GM12878 (cell line): Measurements from ENCODE around the gene MDC1.

Source experiments
- BMI1 ChIP-seq: fragments of 450-650 bp; IDR thresholded peaks from 2 replicates; pipeline ENCODE4 v1.6.1; 2016; ENCODE audit warnings: mild to moderate bottlenecking, moderate library complexity, borderline replicate concordance
- CHD2 ChIP-seq: IDR thresholded peaks from 2 replicates; pipeline ENCODE4 v1.6.1; 2011; ENCODE audit warnings: low read depth, low read length, improper control_type of control experiment, borderline replicate concordance
- POLR2A ChIP-seq: IDR thresholded peaks from 2 replicates; pipeline ENCODE4 v1.6.1; 2011; ENCODE audit warnings: low read depth, mild to moderate bottlenecking, low read length
- RFX5 ChIP-seq: IDR thresholded peaks from 2 replicates; pipeline ENCODE4 v1.6.1; 2011; ENCODE audit warnings: low read depth, low read length, improper control_type of control experiment
- SP1 ChIP-seq: IDR thresholded peaks from one replicate; pipeline ENCODE4 v1.6.1; 2011; ENCODE audit warnings: low read depth, low read length
- SPI1 ChIP-seq: IDR thresholded peaks from 2 replicates; pipeline ENCODE4 v1.6.1; 2011; ENCODE audit warnings: low read depth, mild to moderate bottlenecking, low read length, moderate library complexity, borderline replicate concordance; ENCODE audit not compliant: insufficient read depth
- TF ChIP-seq, protein P1 (sequence below), 3 experiments: IDR thresholded peaks in 2 of 3; conservative IDR thresholded peaks in 1 of 3; 2 replicates each; pipeline ENCODE4 v1.5.1; 2011; ENCODE audit warnings: low read depth in 3 of 3, low read length in 3 of 3, mild to moderate bottlenecking in 3 of 3, control low read depth in 2 of 3, moderate library complexity in 2 of 3, inconsistent platforms in 1 of 3, mixed read lengths in 1 of 3; ENCODE audit not compliant: control insufficient read depth in 2 of 3, insufficient read depth in 1 of 3; ENCODE audit errors: extremely low read depth in 1 of 3
- TF ChIP-seq, protein P2 (sequence below): IDR thresholded peaks from 2 replicates; pipeline ENCODE4 v1.6.1; 2012; ENCODE audit warnings: low read depth, low read length, improper control_type of control experiment
- TF ChIP-seq, protein P3 (sequence below): IDR thresholded peaks from 2 replicates; pipeline ENCODE4 v1.6.1; 2012; ENCODE audit warnings: mild to moderate bottlenecking, low read depth, low read length

DNA sequence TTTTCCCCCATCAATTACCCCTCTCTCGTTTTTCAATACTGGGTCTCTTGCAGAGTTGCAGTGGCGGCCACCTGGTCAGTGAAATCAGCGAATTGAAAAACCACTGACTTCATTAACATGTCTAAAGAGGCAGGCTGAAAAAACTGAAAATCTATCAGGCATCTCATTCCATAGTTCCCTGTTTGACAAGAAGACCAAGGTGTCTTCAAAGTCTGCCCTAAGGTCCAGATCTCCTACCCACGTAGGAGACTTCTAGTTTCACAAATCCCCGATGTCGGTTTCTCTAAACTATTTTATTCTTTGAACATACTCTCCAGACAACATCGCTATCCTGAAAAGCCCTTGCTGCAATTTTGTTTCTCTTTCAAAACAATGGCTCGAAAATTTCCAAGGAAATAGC lies 2.3 kb upstream of the MDC1 start:
- TF ChIP-seq SPI1, result no peak
- TF ChIP-seq, protein P1, sequence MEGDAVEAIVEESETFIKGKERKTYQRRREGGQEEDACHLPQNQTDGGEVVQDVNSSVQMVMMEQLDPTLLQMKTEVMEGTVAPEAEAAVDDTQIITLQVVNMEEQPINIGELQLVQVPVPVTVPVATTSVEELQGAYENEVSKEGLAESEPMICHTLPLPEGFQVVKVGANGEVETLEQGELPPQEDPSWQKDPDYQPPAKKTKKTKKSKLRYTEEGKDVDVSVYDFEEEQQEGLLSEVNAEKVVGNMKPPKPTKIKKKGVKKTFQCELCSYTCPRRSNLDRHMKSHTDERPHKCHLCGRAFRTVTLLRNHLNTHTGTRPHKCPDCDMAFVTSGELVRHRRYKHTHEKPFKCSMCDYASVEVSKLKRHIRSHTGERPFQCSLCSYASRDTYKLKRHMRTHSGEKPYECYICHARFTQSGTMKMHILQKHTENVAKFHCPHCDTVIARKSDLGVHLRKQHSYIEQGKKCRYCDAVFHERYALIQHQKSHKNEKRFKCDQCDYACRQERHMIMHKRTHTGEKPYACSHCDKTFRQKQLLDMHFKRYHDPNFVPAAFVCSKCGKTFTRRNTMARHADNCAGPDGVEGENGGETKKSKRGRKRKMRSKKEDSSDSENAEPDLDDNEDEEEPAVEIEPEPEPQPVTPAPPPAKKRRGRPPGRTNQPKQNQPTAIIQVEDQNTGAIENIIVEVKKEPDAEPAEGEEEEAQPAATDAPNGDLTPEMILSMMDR (IDR thresholded peaks at IDR 0.05 in 2 of 3, conservative IDR thresholded peaks at IDR 0.05 in 1 of 3; ENCODE audit: control insufficient read depth in 2 of 3, extremely low read depth in 1 of 3, insufficient read depth in 1 of 3, low read depth in 3 of 3, low read length in 3 of 3), result no peak
- TF ChIP-seq POLR2A, result no peak
- TF ChIP-seq CHD2, result no peak
- TF ChIP-seq, protein P2, sequence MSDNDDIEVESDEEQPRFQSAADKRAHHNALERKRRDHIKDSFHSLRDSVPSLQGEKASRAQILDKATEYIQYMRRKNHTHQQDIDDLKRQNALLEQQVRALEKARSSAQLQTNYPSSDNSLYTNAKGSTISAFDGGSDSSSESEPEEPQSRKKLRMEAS, result no peak
- TF ChIP-seq, protein P3, sequence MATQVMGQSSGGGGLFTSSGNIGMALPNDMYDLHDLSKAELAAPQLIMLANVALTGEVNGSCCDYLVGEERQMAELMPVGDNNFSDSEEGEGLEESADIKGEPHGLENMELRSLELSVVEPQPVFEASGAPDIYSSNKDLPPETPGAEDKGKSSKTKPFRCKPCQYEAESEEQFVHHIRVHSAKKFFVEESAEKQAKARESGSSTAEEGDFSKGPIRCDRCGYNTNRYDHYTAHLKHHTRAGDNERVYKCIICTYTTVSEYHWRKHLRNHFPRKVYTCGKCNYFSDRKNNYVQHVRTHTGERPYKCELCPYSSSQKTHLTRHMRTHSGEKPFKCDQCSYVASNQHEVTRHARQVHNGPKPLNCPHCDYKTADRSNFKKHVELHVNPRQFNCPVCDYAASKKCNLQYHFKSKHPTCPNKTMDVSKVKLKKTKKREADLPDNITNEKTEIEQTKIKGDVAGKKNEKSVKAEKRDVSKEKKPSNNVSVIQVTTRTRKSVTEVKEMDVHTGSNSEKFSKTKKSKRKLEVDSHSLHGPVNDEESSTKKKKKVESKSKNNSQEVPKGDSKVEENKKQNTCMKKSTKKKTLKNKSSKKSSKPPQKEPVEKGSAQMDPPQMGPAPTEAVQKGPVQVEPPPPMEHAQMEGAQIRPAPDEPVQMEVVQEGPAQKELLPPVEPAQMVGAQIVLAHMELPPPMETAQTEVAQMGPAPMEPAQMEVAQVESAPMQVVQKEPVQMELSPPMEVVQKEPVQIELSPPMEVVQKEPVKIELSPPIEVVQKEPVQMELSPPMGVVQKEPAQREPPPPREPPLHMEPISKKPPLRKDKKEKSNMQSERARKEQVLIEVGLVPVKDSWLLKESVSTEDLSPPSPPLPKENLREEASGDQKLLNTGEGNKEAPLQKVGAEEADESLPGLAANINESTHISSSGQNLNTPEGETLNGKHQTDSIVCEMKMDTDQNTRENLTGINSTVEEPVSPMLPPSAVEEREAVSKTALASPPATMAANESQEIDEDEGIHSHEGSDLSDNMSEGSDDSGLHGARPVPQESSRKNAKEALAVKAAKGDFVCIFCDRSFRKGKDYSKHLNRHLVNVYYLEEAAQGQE, result no peak
- TF ChIP-seq RFX5, result no peak
- TF ChIP-seq BMI1, result no peak
- TF ChIP-seq SP1, result no peak
